Stimulated activated CD4-positive, alpha-beta T cell treated with anti-CD3 and anti-CD28 coated beads, Interleukin-1b, Interleukin-23, amount 100 ng/mL, for 4 hours (primary cell): ENCODE data around the gene CCDC107.

Experiments used
- DNase-seq, 2 donors: peaks; one replicate each; pipeline ENCODE4 v3.0.0-alpha.2; 2020; ENCODE audit warnings: low read depth in 2 of 2

The CCDC107 gene

GRCh38 chr9:35703906-35704672 is 46.0 kb downstream of the CCDC107 start:
- DNase-seq: no peak

GRCh38 chr9:35705372-35705771 is 47.3 kb downstream of the CCDC107 start:
- no peak for DNase-seq

- DNase-seq: no peak
Observed at GRCh38 chr9:35705836-35706430, 47.8 kb downstream of the CCDC107 start.

- DNase-seq: no peak
Observed at GRCh38 chr9:35706951-35707350, 48.9 kb downstream of the CCDC107 start.

- no peak for DNase-seq
Observed at GRCh38 chr9:35708146-35708545, 50.1 kb downstream of the CCDC107 start.

GRCh38 chr9:35710818-35711500 is 52.9 kb downstream of the CCDC107 start:
- DNase-seq: no peak
